GM18909 (cell line): Measurements from ENCODE around the gene CHD3.

Experiments
- ATAC-seq: cut with Tn5 transposase; IDR thresholded peaks from one replicate; pipeline ENCODE4 v1.9.1; 2021; ENCODE audit warnings: mild to moderate bottlenecking; ENCODE audit not compliant: unreplicated experiment, poor library complexity

CHD3 gene

DNA sequence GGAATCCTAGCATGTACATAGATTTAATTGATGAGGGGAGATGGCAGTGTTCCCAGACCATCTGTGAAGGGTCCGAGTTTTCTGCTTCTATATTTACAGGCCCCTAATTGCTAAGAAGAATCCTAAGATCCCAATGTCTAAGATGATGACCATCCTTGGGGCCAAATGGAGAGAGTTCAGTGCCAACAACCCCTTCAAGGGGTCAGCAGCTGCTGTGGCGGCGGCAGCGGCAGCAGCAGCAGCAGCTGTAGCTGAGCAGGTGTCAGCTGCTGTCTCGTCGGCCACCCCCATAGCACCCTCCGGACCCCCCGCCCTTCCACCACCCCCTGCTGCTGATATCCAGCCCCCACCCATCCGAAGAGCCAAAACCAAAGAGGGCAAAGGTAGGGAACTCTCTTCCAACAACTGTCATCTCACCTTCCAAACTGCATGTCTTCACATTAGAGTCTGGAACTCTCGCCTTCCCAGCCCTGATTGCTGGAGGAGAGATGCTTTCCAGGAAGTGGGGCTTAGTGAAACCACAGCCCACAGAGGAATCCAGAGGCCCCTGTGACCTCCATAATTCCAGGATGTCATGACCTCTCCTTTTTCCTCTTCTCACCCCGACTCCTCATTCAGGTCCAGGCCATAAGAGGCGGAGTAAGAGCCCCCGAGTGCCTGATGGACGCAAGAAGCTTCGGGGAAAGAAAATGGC is 4.7 kb downstream of the CHD3 start:
- ATAC-seq, result no peak

- no peak for ATAC-seq
Measured at GRCh38 chr17:7894226-7894625, 5.6 kb downstream of the CHD3 start.

DNA sequence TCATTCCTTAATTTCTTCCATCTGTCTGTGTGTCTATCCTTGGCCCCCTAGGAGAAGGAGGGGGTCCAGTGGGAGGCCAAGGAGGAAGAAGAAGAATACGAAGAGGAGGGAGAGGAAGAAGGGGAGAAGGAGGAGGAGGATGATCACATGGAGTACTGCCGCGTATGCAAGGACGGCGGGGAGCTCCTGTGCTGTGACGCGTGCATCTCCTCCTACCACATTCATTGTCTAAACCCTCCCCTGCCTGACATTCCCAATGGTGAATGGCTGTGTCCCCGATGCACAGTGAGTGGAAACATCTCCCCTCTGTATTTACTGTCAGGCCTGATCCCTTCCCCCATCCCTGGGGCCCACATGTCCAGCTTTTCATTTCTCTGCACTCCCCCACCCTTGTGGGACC is 6.3 kb downstream of the CHD3 start:
- no peak for ATAC-seq

DNA sequence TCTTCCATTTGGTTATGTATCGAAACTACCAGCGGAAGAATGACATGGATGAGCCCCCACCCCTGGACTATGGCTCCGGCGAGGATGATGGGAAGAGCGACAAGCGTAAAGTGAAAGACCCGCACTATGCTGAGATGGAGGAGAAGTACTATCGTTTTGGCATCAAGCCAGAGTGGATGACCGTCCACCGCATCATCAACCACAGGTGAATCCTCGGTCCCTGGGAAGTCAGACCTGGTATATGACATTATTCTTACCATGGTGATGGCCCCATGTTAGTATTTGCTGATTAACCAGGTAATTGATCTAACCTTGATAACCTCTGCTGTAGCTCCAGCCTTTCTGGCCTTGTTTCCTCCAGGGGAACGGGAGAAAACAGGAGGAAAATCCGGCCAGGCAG is 8.5 kb downstream of the CHD3 start:
- no peak for ATAC-seq

GRCh38 chr17:7897773-7898172 is 9.2 kb downstream of the CHD3 start:
- ATAC-seq, result no peak

- no peak for ATAC-seq
Measured at GRCh38 chr17:7903154-7904103, 14.8 kb downstream of the CHD3 start.

DNA sequence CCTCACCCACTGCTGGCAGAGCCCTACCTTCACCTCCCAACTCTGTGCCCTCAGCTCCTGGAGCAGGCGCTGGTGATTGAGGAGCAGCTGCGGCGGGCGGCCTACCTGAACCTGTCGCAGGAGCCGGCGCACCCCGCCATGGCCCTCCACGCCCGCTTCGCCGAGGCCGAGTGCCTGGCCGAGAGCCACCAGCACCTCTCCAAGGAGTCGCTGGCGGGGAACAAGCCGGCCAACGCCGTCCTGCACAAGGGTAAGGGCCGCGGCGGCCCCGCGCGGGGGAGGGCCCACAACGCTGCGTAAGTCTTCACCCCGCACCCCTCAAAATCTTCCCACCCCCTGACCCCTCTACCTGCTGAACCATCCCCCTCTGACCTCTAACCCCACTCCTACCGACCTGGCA is 20.5 kb downstream of the CHD3 start:
- no peak for ATAC-seq

DNA sequence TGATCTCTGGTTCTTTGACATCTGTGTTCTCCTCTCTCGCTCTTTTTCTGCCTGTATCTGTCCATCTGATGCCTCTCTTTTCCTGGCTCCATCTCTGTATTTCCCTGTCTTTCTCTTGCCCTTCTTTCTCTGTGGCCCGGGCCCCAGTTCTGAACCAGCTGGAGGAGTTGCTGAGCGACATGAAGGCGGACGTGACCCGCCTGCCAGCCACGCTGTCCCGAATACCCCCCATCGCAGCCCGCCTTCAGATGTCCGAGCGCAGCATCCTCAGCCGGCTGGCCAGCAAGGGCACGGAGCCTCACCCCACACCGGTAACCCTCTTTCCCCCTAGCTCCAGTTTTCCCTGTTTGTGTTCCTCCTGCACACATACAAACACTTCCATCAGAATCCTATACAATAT is 21.7 kb downstream of the CHD3 start:
- no peak for ATAC-seq

DNA sequence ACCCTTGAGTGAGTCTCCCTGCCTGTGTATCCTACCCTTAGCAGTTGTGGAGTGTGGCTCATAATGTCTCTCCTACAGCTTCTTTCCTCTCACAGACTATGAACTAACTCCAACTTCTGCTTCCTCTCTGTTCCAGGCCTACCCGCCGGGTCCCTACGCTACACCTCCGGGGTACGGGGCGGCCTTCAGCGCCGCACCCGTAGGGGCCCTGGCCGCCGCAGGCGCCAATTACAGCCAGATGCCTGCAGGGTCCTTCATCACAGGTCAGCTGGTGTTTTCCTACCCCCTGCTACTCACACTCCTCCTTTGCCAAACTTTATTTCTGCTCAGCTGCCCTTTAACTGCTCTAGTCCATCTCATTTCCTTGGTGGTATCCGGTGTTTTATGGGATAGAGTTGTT is 22.1 kb downstream of the CHD3 start:
- no peak for ATAC-seq

DNA sequence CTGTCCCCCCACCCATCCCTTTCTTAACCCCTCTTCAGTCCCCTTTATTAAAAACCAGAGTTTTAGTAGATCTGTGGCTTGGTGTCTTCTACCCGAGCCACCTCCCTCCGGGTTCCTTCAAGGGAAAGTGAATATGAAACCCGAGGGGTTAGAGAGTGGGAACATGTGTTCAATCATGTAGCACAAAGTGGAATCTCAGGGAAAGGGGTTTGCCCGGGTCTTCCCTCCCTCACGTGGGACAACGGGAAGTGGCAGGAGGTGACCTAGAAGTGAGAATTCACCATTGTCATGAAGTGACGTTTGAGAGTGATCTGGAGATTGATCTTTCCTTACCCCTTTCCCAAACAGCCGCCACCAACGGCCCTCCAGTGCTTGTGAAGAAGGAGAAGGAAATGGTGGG is 22.5 kb downstream of the CHD3 start:
- ATAC-seq, result no peak

- no peak for ATAC-seq
Measured at GRCh38 chr17:7912927-7913524, 24.4 kb downstream of the CHD3 start.

DNA sequence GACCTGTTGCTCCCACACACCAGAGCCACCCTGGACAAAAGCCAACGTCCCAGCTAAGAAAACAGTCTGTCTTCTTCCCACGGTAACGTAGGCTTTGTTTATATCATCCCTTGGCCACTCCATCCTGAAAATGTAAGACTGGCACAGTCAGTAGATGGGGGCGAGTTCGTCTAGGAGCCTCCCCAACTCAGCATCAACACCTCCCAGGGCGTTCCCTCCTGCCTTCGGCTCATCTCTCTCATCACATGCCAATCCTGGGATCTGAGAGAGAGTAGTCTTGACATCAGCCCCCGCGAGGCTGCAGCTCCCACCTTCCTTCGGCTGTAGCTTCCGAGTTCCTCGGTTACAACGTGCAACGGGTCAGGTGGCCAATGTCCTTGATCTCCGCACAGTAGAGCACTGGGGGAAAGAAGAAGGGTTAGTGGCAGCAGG is 26.6 kb downstream of the CHD3 start:
- ATAC-seq, result peak; percentile 8

- ATAC-seq, result peak; percentile 73
Measured at GRCh38 chr17:7915611-7916384, 27.2 kb downstream of the CHD3 start, which contains the start of gene RNF227. Gene RNF227 (minus strand): TSS chr17:7916289. CDS start chr17:7916195, 94 bp downstream.

GRCh38 chr17:7916385-7916682 is 27.7 kb downstream of the CHD3 start:
- no peak for ATAC-seq

DNA sequence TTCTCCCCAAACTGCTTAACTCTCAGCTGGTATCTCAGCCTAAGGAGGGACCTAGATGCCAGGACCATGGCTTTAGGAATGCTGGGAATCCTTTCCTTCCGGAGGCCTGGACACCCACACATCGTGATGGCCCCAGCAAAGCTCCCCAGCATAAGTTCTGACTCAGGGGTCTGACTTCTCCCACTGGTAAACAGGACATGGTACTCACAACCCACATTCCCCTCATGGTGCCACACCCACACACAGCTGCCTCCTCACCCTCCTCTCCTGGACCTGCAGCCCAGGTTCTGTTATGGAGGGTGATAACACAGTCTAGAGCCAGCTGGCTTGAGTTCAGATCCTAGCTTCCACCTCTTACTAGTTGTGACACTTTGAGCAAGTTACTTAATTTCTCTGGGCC is 28.2 kb downstream of the CHD3 start:
- no peak for ATAC-seq

- no peak for ATAC-seq
Measured at GRCh38 chr17:7922269-7922844, 33.8 kb downstream of the CHD3 start.

- no peak for ATAC-seq
Measured at GRCh38 chr17:7922845-7923628, 34.4 kb downstream of the CHD3 start.

DNA sequence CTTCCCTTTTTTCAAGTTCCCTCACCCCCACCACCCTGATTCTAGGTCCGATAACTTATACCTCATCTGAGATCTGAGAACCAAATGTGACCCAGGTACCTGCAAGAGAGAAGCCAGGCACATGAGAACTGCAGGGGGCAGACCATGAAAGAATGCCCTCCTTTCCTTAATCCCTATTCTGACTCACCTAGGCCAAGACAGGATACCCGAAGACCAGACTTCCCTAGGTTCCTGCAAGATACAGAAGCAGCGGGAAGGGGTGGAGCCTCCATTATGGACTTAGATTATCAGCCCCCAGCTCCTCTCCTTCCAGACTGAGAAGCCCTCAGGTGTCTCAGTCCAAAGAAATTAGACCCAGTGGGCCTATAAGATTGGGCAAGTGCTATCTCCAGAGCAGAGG is 39.0 kb downstream of the CHD3 start:
- no peak for ATAC-seq
